Thyroid gland (tissue), 4 donors: ENCODE data around the gene TTC3. TPM values are rescaled to one million over a fixed set of nuclear protein-coding genes. Genes with fewer than 3 reads are reported as not detected.

Experiments used
- DNase-seq, 2 donors: peaks; one replicate each; pipeline ENCODE4 v3.0.0-alpha.2; 2019
- H3K27ac ChIP-seq, 3 donors: fragments of 200-600 bp; sonication (generic); 1 replicate in 2 of 3; 2 replicates in 1 of 3; pipeline ENCODE4 v1.5.1; 2016 to 2019; ENCODE audit warnings: mild to moderate bottlenecking in 1 of 3, moderate library complexity in 1 of 3
- H3K27me3 ChIP-seq: fragments of 200-600 bp; sonication (generic); one replicate; pipeline ENCODE4 v1.5.1; 2019
- H3K36me3 ChIP-seq, 2 donors: fragments of 200-600 bp; sonication (generic); one replicate each; pipeline ENCODE4 v1.5.1; 2016 to 2019
- H3K4me1 ChIP-seq, 2 donors: fragments of 200-600 bp; sonication (generic); one replicate each; pipeline ENCODE4 v1.5.1; 2017 to 2019
- H3K4me3 ChIP-seq, 3 donors: fragments of 200-600 bp; sonication (generic); replicated peaks in 1 of 3; 1 replicate in 2 of 3; 2 replicates in 1 of 3; pipeline ENCODE4 v1.5.1; 2016; ENCODE audit warnings: mild to moderate bottlenecking in 1 of 3
- H3K9me3 ChIP-seq: fragments of 200-600 bp; sonication (generic); one replicate; pipeline ENCODE4 v1.5.1; 2017
- CTCF ChIP-seq, 6 experiments: fragments of 200-600 bp in 3 of 6; fragments of 450-650 bp in 3 of 6; sonication (generic) in 3 of 6; IDR thresholded peaks; one replicate each; pipeline ENCODE4 v1.5.1; 2016 to 2019; ENCODE audit warnings: antibody characterized with exemption in 6 of 6, mild to moderate bottlenecking in 2 of 6, inconsistent platforms in 1 of 6, moderate library complexity in 1 of 6
- POLR2A ChIP-seq, 2 donors: fragments of 450-650 bp; IDR thresholded peaks; one replicate each; pipeline ENCODE4 v1.6.1; 2017; ENCODE audit warnings: antibody characterized with exemption in 2 of 2, mild to moderate bottlenecking in 2 of 2, moderate library complexity in 1 of 2
- WGBS, 2 donors: methylation state at CpG; one replicate each; pipeline ENCODE4 v1.1.5; 2017; 5-methylcytosine and 5-hydroxymethylcytosine counted together
- intact Hi-C: fragments of 100-400 bp; cut with DNase I; formaldehyde crosslinking; loops from one replicate; pipeline ENCODE4 v1.15.1; 2023
- total RNA-seq, 4 donors: library from RNA; depleted of rRNA; stranded (reverse); fragments of >200 nt; gene quantifications; one replicate each; pipeline ENCODE4 v1.2.3, GENCODE V29; 2016

The TTC3 gene
- total RNA-seq, 4 donors from 2014 or later = 206 to 286 (median 251) TPM

- Histone ChIP-seq H3K27me3 (no peaks in the 10 kb centered on the region), H3K9me3 (no peaks in the 10 kb centered on the region), H3K27ac (no peak overlapping the region), H3K4me1 (no peaks in the 10 kb centered on the region), H3K4me3 (no peak overlapping the region), H3K36me3 (no peaks in the 10 kb centered on the region)
- no peak for DNase-seq
- TF ChIP-seq CTCF (IDR thresholded peaks at IDR 0.05) (no peak), POLR2A (IDR thresholded peaks at IDR 0.05) (no peak)
- intact Hi-C loops = no loop called here
- 61 to 100% methylated on average over 1 of the region's 1 CpG for WGBS, 2 donors
Measured at GRCh38 chr21:37118187-37118826, 45.3 kb downstream of the TTC3 start.

- Histone ChIP-seq H3K27me3 (no peaks in the 10 kb centered on the region), H3K27ac (no peak overlapping the region), H3K4me1 (no peaks in the 10 kb centered on the region), H3K4me3 (no peak overlapping the region), H3K36me3 (no peaks in the 10 kb centered on the region), H3K9me3 (no peaks in the 10 kb centered on the region)
- no peak for DNase-seq
- intact Hi-C loops = no loop called here
- TF ChIP-seq CTCF (IDR thresholded peaks at IDR 0.05) (no peak), POLR2A (IDR thresholded peaks at IDR 0.05) (no peak)
- 79 to 85% methylated on average over 6 of the region's 6 CpGs for WGBS, 2 donors
Measured at GRCh38 chr21:37119421-37120218, 46.6 kb downstream of the TTC3 start.

GRCh38 chr21:37128076-37128475, 55.0 kb downstream of the TTC3 start:
- Histone ChIP-seq H3K36me3 (peaks cover 5 to 7% of the 10 kb centered on the region in 2 donors), H3K27ac (no peak overlapping the region), H3K4me3 (no peak overlapping the region), H3K9me3 (no peaks in the 10 kb centered on the region), H3K27me3 (no peaks in the 10 kb centered on the region), H3K4me1 (no peaks in the 10 kb centered on the region)
- TF ChIP-seq POLR2A (IDR thresholded peaks at IDR 0.05) (no peak), CTCF (IDR thresholded peaks at IDR 0.05) (no peak)
- intact Hi-C loops = no loop called here
- no peak for DNase-seq

GRCh38 chr21:37130971-37131370, 57.9 kb downstream of the TTC3 start:
- Histone ChIP-seq H3K4me1 (no peaks in the 10 kb centered on the region), H3K9me3 (no peaks in the 10 kb centered on the region), H3K27me3 (no peaks in the 10 kb centered on the region), H3K36me3 (peaks cover 23 to 24% of the 10 kb centered on the region in 2 donors), H3K27ac (no peak overlapping the region), H3K4me3 (no peak overlapping the region)
- DNase-seq = no peak
- intact Hi-C loops = no loop called here
- WGBS, 2 donors = 95 to 98% methylated on average over 2 of the region's 2 CpGs
- TF ChIP-seq POLR2A (IDR thresholded peaks at IDR 0.05) (no peak), CTCF (IDR thresholded peaks at IDR 0.05) (no peak)

- Histone ChIP-seq H3K27ac (no peak overlapping the region), H3K36me3 (peaks cover 25 to 36% of the 10 kb centered on the region in 2 donors), H3K4me3 (no peak overlapping the region), H3K27me3 (no peaks in the 10 kb centered on the region), H3K4me1 (no peaks in the 10 kb centered on the region), H3K9me3 (no peaks in the 10 kb centered on the region)
- intact Hi-C loops = no loop called here
- TF ChIP-seq POLR2A (IDR thresholded peaks at IDR 0.05) (no peak), CTCF (IDR thresholded peaks at IDR 0.05) (no peak)
- no peak for DNase-seq
- WGBS, 2 donors = 93 to 98% methylated on average over 2 of the region's 2 CpGs
Measured at GRCh38 chr21:37136261-37136660, 63.2 kb downstream of the TTC3 start.
